ENCODE measurements around the gene CRYGC.

DNA sequence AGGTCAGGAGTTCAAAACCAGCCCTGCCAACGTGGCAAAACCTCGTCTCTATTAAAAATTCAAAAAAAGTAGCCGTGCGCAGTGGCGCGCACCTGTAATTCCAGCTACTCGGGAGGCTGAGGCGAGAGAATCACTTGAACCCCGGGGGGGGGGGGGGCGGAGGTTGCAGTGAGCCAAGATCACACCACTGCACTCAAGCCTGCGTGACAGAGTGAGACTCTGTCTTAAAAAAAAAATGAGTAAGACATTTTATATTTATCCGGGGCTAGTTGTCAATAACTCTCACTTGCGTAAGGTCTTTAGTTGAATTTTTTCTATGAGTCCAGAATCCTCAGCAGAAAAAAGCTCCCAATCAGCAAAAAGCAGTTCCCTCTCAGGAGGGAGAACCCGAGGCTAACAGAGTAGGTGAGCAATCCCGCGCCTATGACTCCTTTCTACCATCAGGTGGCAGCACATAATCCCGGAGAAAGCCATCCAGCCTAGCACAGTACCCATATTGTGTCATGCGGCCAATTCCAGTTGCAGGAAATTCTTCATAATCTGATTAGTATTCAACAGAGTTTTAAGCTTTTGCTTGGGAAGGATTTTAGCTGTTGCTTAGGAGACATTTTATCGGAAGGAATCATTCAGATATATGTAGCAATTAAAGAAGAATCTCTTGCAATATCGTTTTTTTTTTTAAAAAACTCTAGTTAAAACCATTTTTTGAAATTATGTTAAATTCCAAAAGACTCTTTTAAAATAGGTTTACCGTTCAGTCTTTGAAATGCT is 45.6 kb upstream of the CRYGC start:
- TF ChIP-seq, protein P1, sequence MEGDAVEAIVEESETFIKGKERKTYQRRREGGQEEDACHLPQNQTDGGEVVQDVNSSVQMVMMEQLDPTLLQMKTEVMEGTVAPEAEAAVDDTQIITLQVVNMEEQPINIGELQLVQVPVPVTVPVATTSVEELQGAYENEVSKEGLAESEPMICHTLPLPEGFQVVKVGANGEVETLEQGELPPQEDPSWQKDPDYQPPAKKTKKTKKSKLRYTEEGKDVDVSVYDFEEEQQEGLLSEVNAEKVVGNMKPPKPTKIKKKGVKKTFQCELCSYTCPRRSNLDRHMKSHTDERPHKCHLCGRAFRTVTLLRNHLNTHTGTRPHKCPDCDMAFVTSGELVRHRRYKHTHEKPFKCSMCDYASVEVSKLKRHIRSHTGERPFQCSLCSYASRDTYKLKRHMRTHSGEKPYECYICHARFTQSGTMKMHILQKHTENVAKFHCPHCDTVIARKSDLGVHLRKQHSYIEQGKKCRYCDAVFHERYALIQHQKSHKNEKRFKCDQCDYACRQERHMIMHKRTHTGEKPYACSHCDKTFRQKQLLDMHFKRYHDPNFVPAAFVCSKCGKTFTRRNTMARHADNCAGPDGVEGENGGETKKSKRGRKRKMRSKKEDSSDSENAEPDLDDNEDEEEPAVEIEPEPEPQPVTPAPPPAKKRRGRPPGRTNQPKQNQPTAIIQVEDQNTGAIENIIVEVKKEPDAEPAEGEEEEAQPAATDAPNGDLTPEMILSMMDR (IDR thresholded peaks at IDR 0.05), result peak; percentile 65 to 80 (median 75)
- no peak for TF ChIP-seq POLR2A (IDR thresholded peaks at IDR 0.05)

All from testis (tissue), 2 donors.